Measurements from ENCODE around the gene CHRNA7.

CHRNA7 gene

DNA sequence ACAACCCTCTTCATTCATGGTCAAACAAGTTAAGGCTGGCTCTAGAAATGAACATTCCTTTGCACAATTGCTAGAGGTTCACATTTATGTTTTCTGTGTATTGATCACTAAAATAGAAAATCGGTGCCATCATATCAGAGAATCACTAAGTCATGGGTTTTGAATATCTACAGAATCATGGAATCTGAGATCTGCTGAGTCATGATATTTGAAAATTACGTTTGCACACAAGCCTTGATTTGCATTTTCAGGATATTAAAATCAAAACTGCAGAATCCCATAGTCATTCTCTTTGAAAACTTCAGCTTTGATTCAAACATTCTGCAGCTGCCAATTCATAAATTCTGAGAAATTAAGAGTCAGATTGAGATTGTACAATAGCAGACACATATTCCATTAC, 26.1 kb upstream of the CHRNA7 start:
- no peaks in the 10 kb centered on the region for H3K79me1 ChIP-seq (ENCODE audit: low read length)
- no CpG with 5 or more reads among the region's 2 CpGs for WGBS (ENCODE audit: extremely low coverage, insufficient coverage, low lambda C conversion rate)
- H3K79me2 ChIP-seq (ENCODE audit: control insufficient read depth, insufficient read depth, low read length), result no peaks in the 10 kb centered on the region
- H4K8ac ChIP-seq (ENCODE audit: low read depth, low read length), result no peak overlapping the region
- no peak overlapping the region for H2AK5ac ChIP-seq (ENCODE audit: low read length)
- H2BK120ac ChIP-seq (ENCODE audit: low read depth, low read length), result no peak overlapping the region
- no peak overlapping the region for H4K5ac ChIP-seq (ENCODE audit: low read length)
- H3K18ac ChIP-seq (ENCODE audit: low read length), result no peak overlapping the region
- no peak overlapping the region for H2BK5ac ChIP-seq (ENCODE audit: low read length)
- no peak for DNase-seq
- H3K56ac ChIP-seq (ENCODE audit: low read length), result no peak overlapping the region
- no peak overlapping the region for H3K4me3 ChIP-seq (ENCODE audit: low read length)
- no peak overlapping the region for H3K4ac ChIP-seq (ENCODE audit: low read depth, low read length)
- H3K4me1 ChIP-seq (ENCODE audit: control insufficient read depth, low read depth, low read length), result no peaks in the 10 kb centered on the region
- H3K27ac ChIP-seq (ENCODE audit: low read depth, low read length), result no peak overlapping the region
- H3K4me2 ChIP-seq (ENCODE audit: low read length), result no peak overlapping the region
- H3K23ac ChIP-seq (ENCODE audit: low read length), result no peak overlapping the region
- no peak overlapping the region for H3K9ac ChIP-seq (ENCODE audit: low read length)
- H3K27me3 ChIP-seq (ENCODE audit: insufficient read depth, low read length, poor library complexity), result no peaks in the 10 kb centered on the region
- no peaks in the 10 kb centered on the region for H3K36me3 ChIP-seq (ENCODE audit: control insufficient read depth, insufficient read depth, low read length)
- H2BK15ac ChIP-seq (replicated peaks; ENCODE audit: low read depth), result no peak overlapping the region

DNA sequence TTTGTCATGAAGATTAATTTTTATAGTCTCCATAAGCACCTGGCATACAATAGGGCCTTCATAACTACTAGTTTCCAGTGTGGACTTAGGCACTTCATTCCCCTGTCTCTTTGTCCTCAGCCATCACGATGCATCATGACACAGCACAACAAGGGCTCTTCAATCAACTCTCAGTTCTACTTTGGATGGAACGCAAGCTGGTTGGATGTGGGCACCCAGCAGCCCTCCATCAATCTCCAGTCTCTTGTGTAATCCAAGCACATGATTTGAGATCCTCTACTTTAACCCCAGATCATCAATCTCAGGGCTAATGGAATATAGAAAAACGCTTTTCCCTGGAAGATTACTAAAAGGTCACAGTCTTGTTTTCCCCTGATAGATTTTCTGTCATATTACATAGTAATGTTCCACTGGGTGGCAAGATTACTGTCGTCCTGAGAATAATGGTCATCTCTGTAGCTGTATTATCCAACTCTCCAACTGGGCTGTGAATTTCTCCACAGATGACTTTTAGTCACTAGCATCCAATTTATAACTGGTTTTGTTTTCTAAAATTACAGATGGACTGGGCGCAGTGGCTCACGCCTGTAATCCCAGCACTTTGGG, 22.9 kb upstream of the CHRNA7 start:
- Histone ChIP-seq H3K23ac (ENCODE audit: low read length) (no peak overlapping the region), H3K4ac (ENCODE audit: low read depth, low read length) (no peak overlapping the region), H2AK5ac (ENCODE audit: low read length) (no peak overlapping the region), H3K18ac (ENCODE audit: low read length) (no peak overlapping the region), H3K56ac (ENCODE audit: low read length) (no peak overlapping the region), H3K27ac (ENCODE audit: low read depth, low read length) (no peak overlapping the region), H3K9ac (ENCODE audit: low read length) (no peak overlapping the region), H3K4me1 (ENCODE audit: control insufficient read depth, low read depth, low read length) (no peaks in the 10 kb centered on the region), H3K79me1 (ENCODE audit: low read length) (no peaks in the 10 kb centered on the region), H3K36me3 (ENCODE audit: control insufficient read depth, insufficient read depth, low read length) (no peaks in the 10 kb centered on the region), H3K27me3 (ENCODE audit: insufficient read depth, low read length, poor library complexity) (no peaks in the 10 kb centered on the region), H2BK120ac (ENCODE audit: low read depth, low read length) (no peak overlapping the region), H4K5ac (ENCODE audit: low read length) (no peak overlapping the region), H3K79me2 (ENCODE audit: control insufficient read depth, insufficient read depth, low read length) (no peaks in the 10 kb centered on the region), H3K4me3 (ENCODE audit: low read length) (no peak overlapping the region), H2BK15ac (replicated peaks; ENCODE audit: low read depth) (no peak overlapping the region), H4K8ac (ENCODE audit: low read depth, low read length) (no peak overlapping the region), H2BK5ac (ENCODE audit: low read length) (no peak overlapping the region), H3K4me2 (ENCODE audit: low read length) (no peak overlapping the region)
- no CpG with 5 or more reads among the region's 6 CpGs for WGBS (ENCODE audit: extremely low coverage, insufficient coverage, low lambda C conversion rate)
- DNase-seq, result no peak

DNA sequence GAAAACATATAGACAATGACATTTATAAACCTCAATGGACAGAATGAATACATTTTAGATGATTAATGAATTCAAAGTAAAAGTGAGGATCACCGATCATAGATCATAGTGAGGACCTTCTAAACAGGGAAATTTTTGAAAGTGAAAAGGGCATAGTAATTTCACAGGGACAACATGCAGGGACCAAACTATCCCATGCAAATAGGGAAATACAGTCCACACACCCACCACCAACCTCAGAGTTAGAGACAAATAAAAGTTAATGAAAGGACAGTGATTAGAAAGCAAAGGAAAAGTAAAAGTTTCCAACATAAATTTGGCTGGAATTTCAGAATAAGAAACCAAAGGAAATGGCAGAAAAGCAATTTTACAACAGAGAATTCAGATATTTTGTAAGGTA, 15.4 kb upstream of the CHRNA7 start:
- Histone ChIP-seq H2BK120ac (ENCODE audit: low read depth, low read length) (no peak overlapping the region), H3K27ac (ENCODE audit: low read depth, low read length) (no peak overlapping the region), H3K23ac (ENCODE audit: low read length) (no peak overlapping the region), H3K4me1 (ENCODE audit: control insufficient read depth, low read depth, low read length) (no peaks in the 10 kb centered on the region), H3K79me2 (ENCODE audit: control insufficient read depth, insufficient read depth, low read length) (no peaks in the 10 kb centered on the region), H3K9ac (ENCODE audit: low read length) (no peak overlapping the region), H4K8ac (ENCODE audit: low read depth, low read length) (no peak overlapping the region), H3K56ac (ENCODE audit: low read length) (no peak overlapping the region), H3K4me2 (ENCODE audit: low read length) (no peak overlapping the region), H3K4me3 (ENCODE audit: low read length) (no peak overlapping the region), H2BK15ac (replicated peaks; ENCODE audit: low read depth) (no peak overlapping the region), H3K36me3 (ENCODE audit: control insufficient read depth, insufficient read depth, low read length) (no peaks in the 10 kb centered on the region), H3K18ac (ENCODE audit: low read length) (no peak overlapping the region), H4K5ac (ENCODE audit: low read length) (no peak overlapping the region), H2BK5ac (ENCODE audit: low read length) (no peak overlapping the region), H2AK5ac (ENCODE audit: low read length) (no peak overlapping the region), H3K79me1 (ENCODE audit: low read length) (no peaks in the 10 kb centered on the region), H3K27me3 (ENCODE audit: insufficient read depth, low read length, poor library complexity) (no peaks in the 10 kb centered on the region), H3K4ac (ENCODE audit: low read depth, low read length) (no peak overlapping the region)
- WGBS (ENCODE audit: extremely low coverage, insufficient coverage, low lambda C conversion rate), result no CpG with 5 or more reads among the region's 1 CpG
- DNase-seq, result no peak

GRCh38 chr15:32020156-32020555, 10.2 kb upstream of the CHRNA7 start:
- Histone ChIP-seq H3K27ac (ENCODE audit: low read depth, low read length) (no peak overlapping the region), H3K27me3 (ENCODE audit: insufficient read depth, low read length, poor library complexity) (no peaks in the 10 kb centered on the region), H3K4ac (ENCODE audit: low read depth, low read length) (no peak overlapping the region), H4K5ac (ENCODE audit: low read length) (no peak overlapping the region), H3K56ac (ENCODE audit: low read length) (no peak overlapping the region), H2AK5ac (ENCODE audit: low read length) (no peak overlapping the region), H3K23ac (ENCODE audit: low read length) (no peak overlapping the region), H3K9ac (ENCODE audit: low read length) (no peak overlapping the region), H3K79me1 (ENCODE audit: low read length) (no peaks in the 10 kb centered on the region), H3K4me3 (ENCODE audit: low read length) (no peak overlapping the region), H2BK120ac (ENCODE audit: low read depth, low read length) (no peak overlapping the region), H2BK15ac (replicated peaks; ENCODE audit: low read depth) (no peak overlapping the region), H3K4me2 (ENCODE audit: low read length) (no peak overlapping the region), H3K18ac (ENCODE audit: low read length) (no peak overlapping the region), H2BK5ac (ENCODE audit: low read length) (no peak overlapping the region), H4K8ac (ENCODE audit: low read depth, low read length) (no peak overlapping the region), H3K36me3 (ENCODE audit: control insufficient read depth, insufficient read depth, low read length) (no peaks in the 10 kb centered on the region), H3K79me2 (ENCODE audit: control insufficient read depth, insufficient read depth, low read length) (no peaks in the 10 kb centered on the region), H3K4me1 (ENCODE audit: control insufficient read depth, low read depth, low read length) (no peaks in the 10 kb centered on the region)
- no CpG with 5 or more reads among the region's 2 CpGs for WGBS (ENCODE audit: extremely low coverage, insufficient coverage, low lambda C conversion rate)
- no peak for DNase-seq

GRCh38 chr15:32028921-32029320, 1.4 kb upstream of the CHRNA7 start:
- H3K27me3 ChIP-seq (ENCODE audit: insufficient read depth, low read length, poor library complexity), result no peaks in the 10 kb centered on the region
- H3K36me3 ChIP-seq (ENCODE audit: control insufficient read depth, insufficient read depth, low read length), result no peaks in the 10 kb centered on the region
- peak overlapping the region; percentile 96 for H3K4me2 ChIP-seq (ENCODE audit: low read length)
- no CpG with 5 or more reads among the region's 5 CpGs for WGBS (ENCODE audit: extremely low coverage, insufficient coverage, low lambda C conversion rate)
- H2BK120ac ChIP-seq (ENCODE audit: low read depth, low read length), result no peak overlapping the region
- no peak overlapping the region for H2BK15ac ChIP-seq (replicated peaks; ENCODE audit: low read depth)
- no peak overlapping the region for H3K27ac ChIP-seq (ENCODE audit: low read depth, low read length)
- no peak overlapping the region for H2BK5ac ChIP-seq (ENCODE audit: low read length)
- no peak overlapping the region for H2AK5ac ChIP-seq (ENCODE audit: low read length)
- H4K8ac ChIP-seq (ENCODE audit: low read depth, low read length), result no peak overlapping the region
- H3K79me2 ChIP-seq (ENCODE audit: control insufficient read depth, insufficient read depth, low read length), result no peaks in the 10 kb centered on the region
- peak; percentile 82 for DNase-seq
- H3K79me1 ChIP-seq (ENCODE audit: low read length), result no peaks in the 10 kb centered on the region
- no peak overlapping the region for H3K18ac ChIP-seq (ENCODE audit: low read length)
- no peak overlapping the region for H3K56ac ChIP-seq (ENCODE audit: low read length)
- no peaks in the 10 kb centered on the region for H3K4me1 ChIP-seq (ENCODE audit: control insufficient read depth, low read depth, low read length)
- no peak overlapping the region for H3K4ac ChIP-seq (ENCODE audit: low read depth, low read length)
- H3K9ac ChIP-seq (ENCODE audit: low read length), result no peak overlapping the region
- H4K5ac ChIP-seq (ENCODE audit: low read length), result no peak overlapping the region
- H3K4me3 ChIP-seq (ENCODE audit: low read length), result no peak overlapping the region
- no peak overlapping the region for H3K23ac ChIP-seq (ENCODE audit: low read length)

DNA sequence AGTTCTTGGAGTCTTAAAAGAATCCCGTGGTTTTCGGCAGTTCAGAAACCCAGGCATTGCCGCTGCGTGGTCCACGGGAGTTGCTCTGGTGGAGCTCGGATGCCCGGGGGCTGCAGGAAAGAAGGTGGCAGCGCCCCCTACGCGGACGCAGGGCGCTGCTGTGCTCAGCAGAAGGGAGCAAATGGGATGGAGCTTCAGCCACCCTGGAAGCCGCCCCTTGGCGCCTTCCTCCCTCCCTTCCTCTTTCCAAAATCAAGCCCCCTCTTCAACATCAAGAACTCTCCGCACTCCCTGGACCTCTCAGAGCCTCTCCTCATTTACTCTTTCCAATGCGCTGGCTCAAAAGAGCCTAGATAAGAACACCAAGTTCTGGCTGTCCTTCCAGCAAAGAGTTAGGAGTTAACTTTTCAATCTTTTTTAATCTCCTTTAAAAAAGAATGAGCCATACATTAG, 880 bp upstream of the CHRNA7 start:
- Histone ChIP-seq H2BK120ac (ENCODE audit: low read depth, low read length) (no peak overlapping the region), H3K79me1 (ENCODE audit: low read length) (no peaks in the 10 kb centered on the region), H3K79me2 (ENCODE audit: control insufficient read depth, insufficient read depth, low read length) (no peaks in the 10 kb centered on the region), H4K8ac (ENCODE audit: low read depth, low read length) (no peak overlapping the region), H3K4me2 (ENCODE audit: low read length) (peak overlapping the region; percentile 96), H4K5ac (ENCODE audit: low read length) (no peak overlapping the region), H3K4ac (ENCODE audit: low read depth, low read length) (no peak overlapping the region), H3K23ac (ENCODE audit: low read length) (no peak overlapping the region), H3K27ac (ENCODE audit: low read depth, low read length) (no peak overlapping the region), H3K56ac (ENCODE audit: low read length) (peak overlapping the region; percentile 92), H2BK5ac (ENCODE audit: low read length) (no peak overlapping the region), H3K4me1 (ENCODE audit: control insufficient read depth, low read depth, low read length) (no peaks in the 10 kb centered on the region), H2AK5ac (ENCODE audit: low read length) (no peak overlapping the region), H2BK15ac (replicated peaks; ENCODE audit: low read depth) (no peak overlapping the region), H3K36me3 (ENCODE audit: control insufficient read depth, insufficient read depth, low read length) (no peaks in the 10 kb centered on the region), H3K27me3 (ENCODE audit: insufficient read depth, low read length, poor library complexity) (no peaks in the 10 kb centered on the region), H3K4me3 (ENCODE audit: low read length) (no peak overlapping the region), H3K9ac (ENCODE audit: low read length) (peak overlapping the region; percentile 80), H3K18ac (ENCODE audit: low read length) (no peak overlapping the region)
- WGBS (ENCODE audit: extremely low coverage, insufficient coverage, low lambda C conversion rate), result no CpG with 5 or more reads among the region's 16 CpGs
- DNase-seq, result peak; percentile 67
